ENCODE results near the gene STEAP1B. TPM values are rescaled to one million over a fixed set of nuclear protein-coding genes. Genes with fewer than 3 reads are reported as not detected.

Gene STEAP1B
- total and polyA plus RNA-seq, 2 of the 4 experiments (the other 2 are of a cell fraction), result 7.9 to 13.8 TPM

DNA sequence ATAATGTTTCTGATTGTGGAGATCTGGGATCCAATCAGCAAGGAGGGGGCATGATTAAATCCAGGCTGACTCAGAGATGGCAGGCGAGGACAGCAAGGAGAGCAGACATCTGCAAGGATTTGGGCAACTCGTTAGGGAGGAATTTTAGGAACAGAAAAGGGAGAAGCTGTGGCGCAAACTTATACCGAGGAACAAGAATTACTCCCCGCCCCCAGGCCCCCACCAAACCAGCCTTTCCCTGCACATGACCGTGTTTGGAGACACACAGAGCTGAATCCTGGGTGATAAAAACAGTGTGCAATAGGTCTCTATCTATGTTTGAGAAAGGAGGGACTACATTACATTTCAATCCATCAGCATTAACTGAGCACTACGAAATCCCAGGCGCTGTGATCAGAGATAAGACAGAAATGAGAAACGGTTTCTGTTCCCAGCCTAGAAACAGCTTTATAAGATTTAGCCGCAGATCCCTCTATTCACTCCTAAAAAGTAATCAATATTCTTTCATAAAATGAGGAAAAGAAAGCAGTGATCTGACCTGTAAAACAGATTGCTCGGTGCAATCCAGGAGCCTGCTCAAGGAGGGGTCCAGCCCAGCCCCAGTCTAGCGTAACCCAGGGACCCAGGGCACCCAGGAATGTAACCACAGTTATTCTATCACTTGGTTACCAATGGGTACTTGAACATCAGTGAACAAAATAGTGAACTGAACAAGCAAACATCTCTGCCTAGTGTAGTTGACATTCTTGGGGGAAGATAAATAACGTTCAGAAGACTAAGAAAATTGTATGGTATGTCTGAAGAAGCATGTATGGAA is 105.9 kb downstream of the STEAP1B start (continued):
- no peak for TF ChIP-seq MXI1 (IDR thresholded peaks at IDR 0.05; ENCODE audit: borderline replicate concordance, low read depth, low read length)

DNA sequence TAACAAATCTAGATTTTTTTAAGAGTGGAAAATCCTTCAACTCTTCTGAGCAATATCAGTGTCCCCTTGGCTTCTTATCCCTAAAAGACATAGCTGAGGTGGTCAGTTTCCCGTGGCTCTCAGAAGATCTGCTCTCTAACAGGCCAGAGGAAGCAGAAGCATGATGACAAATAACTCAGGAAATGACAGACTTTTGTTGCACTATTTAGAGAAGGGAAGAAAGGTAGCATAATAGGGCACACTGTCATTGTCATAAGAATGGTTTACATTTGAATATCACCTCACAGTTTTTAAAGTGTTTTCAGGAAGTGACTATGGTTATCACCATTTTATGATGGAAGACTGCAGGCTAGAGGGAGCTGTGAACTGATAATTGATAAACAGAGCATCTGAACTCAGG is 109.5 kb downstream of the STEAP1B start:
- Histone ChIP-seq H3K18ac (ENCODE audit: low read depth, low read length) (no peak overlapping the region), H3K9ac (ENCODE audit: low read depth, low read length) (no peak overlapping the region), H2AK9ac (replicated peaks; ENCODE audit: low read depth, low read length, poor library complexity) (no peak overlapping the region), H2BK120ac (ENCODE audit: low read depth, low read length) (no peak overlapping the region), H3K4ac (ENCODE audit: low read depth, low read length) (no peak overlapping the region), H3K23ac (ENCODE audit: low read depth, low read length) (no peak overlapping the region), H3K27me3 (ENCODE audit: control insufficient read depth, insufficient read depth, low read length) (no peaks in the 10 kb centered on the region), H4K91ac (ENCODE audit: insufficient read depth, low read depth, low read length) (no peak overlapping the region), H2BK20ac (ENCODE audit: low read depth, low read length) (no peak overlapping the region), H2AFZ (replicated peaks; ENCODE audit: low read length, poor library complexity) (no peak overlapping the region), H2BK15ac (ENCODE audit: low read depth, low read length) (no peak overlapping the region), H3K4me1 (ENCODE audit: control insufficient read depth, insufficient read depth, low read length) (no peaks in the 10 kb centered on the region), H3K14ac (replicated peaks; ENCODE audit: low read depth, low read length) (no peak overlapping the region), H3K9me3 (ENCODE audit: control insufficient read depth, insufficient read depth, low read length) (no peaks in the 10 kb centered on the region), H3K79me1 (ENCODE audit: low read depth in 1 of 2, low read length in 2 of 2) (no peaks in the 10 kb centered on the region), H3K9me1 (ENCODE audit: insufficient read depth, low read length) (no peaks in the 10 kb centered on the region; the same call in 1 of the 2 replicates), H3K36me3 (ENCODE audit: control insufficient read depth, insufficient read depth, low read length) (no peaks in the 10 kb centered on the region), H4K20me1 (ENCODE audit: insufficient read depth, low read length) (no peaks in the 10 kb centered on the region), H4K8ac (ENCODE audit: low read depth in 2 of 2, low read length in 2 of 2) (no peak overlapping the region), H2BK5ac (ENCODE audit: low read depth, low read length, poor library complexity, severe bottlenecking) (no peak overlapping the region), H4K5ac (ENCODE audit: low read depth, low read length) (no peak overlapping the region), H3K27ac (ENCODE audit: insufficient read depth, low read length) (no peak overlapping the region), H3K4me2 (ENCODE audit: low read depth, low read length) (no peak overlapping the region), H2AK5ac (ENCODE audit: low read depth, low read length) (no peak overlapping the region), H3K4me3 (ENCODE audit: insufficient read depth, low read depth, low read length) (no peak overlapping the region), H3K56ac (ENCODE audit: extremely low read depth, insufficient read depth, low read length) (no peak overlapping the region)
- in situ Hi-C loops (cut with MboI; ENCODE audit: low sequenced_read_pairs), result no loop called here
- ATAC-seq (ENCODE audit: low read depth) (no peak), DNase-seq (no peak)
- BruUV-seq (replicated peaks), result no TSS peak
- intact Hi-C loops (cut with micrococcal nuclease), result no loop called here
- dilution Hi-C loops (cut with HindIII; ENCODE audit: low sequenced_read_pairs, unreplicated experiment), result no loop called here
- POLR2A ChIA-PET (ENCODE audit: unreplicated experiment), result no interaction called here
- CTCF ChIA-PET, result no interaction called here
- WGBS, 2 experiments (ENCODE audit: extremely low coverage in 2 of 2, insufficient read length in 1 of 2), result no CpG with 5 or more reads among the region's 1 CpG
- TF ChIP-seq CHD1 (IDR thresholded peaks at IDR 0.05; ENCODE audit: low read depth, low read length) (no peak), MXI1 (IDR thresholded peaks at IDR 0.05; ENCODE audit: borderline replicate concordance, low read depth, low read length) (no peak), CEBPB (IDR thresholded peaks at IDR 0.05; ENCODE audit: low read depth, low read length) (no peak), RFX5 (IDR thresholded peaks at IDR 0.05; ENCODE audit: low read depth, low read length) (no peak), MAFK (IDR thresholded peaks at IDR 0.05; ENCODE audit: low read depth, low read length) (no peak), FOS (IDR thresholded peaks at IDR 0.05; ENCODE audit: low read depth, low read length) (no peak), USF2 (IDR thresholded peaks at IDR 0.05; ENCODE audit: low read depth, low read length) (no peak), SMC3 (IDR thresholded peaks at IDR 0.05; ENCODE audit: low read depth, low read length) (no peak), BHLHE40 (IDR thresholded peaks at IDR 0.05; ENCODE audit: low read depth, low read length) (no peak), MAZ (IDR thresholded peaks at IDR 0.05; ENCODE audit: borderline replicate concordance, low read depth, low read length) (no peak)
- TF ChIP-seq, protein P1, sequence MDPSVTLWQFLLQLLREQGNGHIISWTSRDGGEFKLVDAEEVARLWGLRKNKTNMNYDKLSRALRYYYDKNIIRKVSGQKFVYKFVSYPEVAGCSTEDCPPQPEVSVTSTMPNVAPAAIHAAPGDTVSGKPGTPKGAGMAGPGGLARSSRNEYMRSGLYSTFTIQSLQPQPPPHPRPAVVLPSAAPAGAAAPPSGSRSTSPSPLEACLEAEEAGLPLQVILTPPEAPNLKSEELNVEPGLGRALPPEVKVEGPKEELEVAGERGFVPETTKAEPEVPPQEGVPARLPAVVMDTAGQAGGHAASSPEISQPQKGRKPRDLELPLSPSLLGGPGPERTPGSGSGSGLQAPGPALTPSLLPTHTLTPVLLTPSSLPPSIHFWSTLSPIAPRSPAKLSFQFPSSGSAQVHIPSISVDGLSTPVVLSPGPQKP (IDR thresholded peaks at IDR 0.05; ENCODE audit: borderline replicate concordance, low read depth, low read length), result no peak
- TF ChIP-seq, protein P2, sequence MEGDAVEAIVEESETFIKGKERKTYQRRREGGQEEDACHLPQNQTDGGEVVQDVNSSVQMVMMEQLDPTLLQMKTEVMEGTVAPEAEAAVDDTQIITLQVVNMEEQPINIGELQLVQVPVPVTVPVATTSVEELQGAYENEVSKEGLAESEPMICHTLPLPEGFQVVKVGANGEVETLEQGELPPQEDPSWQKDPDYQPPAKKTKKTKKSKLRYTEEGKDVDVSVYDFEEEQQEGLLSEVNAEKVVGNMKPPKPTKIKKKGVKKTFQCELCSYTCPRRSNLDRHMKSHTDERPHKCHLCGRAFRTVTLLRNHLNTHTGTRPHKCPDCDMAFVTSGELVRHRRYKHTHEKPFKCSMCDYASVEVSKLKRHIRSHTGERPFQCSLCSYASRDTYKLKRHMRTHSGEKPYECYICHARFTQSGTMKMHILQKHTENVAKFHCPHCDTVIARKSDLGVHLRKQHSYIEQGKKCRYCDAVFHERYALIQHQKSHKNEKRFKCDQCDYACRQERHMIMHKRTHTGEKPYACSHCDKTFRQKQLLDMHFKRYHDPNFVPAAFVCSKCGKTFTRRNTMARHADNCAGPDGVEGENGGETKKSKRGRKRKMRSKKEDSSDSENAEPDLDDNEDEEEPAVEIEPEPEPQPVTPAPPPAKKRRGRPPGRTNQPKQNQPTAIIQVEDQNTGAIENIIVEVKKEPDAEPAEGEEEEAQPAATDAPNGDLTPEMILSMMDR (conservative IDR thresholded peaks at IDR 0.05; ENCODE audit: low read depth, low read length), result no peak
